WERI-Rb-1 (cell line): ENCODE results near the gene BTG2.

ENCODE experiments used
- DNase-seq: peaks from one replicate; pipeline ENCODE4 v3.0.0-alpha.2; 2020
- H3K27ac ChIP-seq: fragments of 250-450 bp; sonication (Bioruptor Pico); 2 replicates; pipeline ENCODE4 v1.5.1; 2020; ENCODE audit warnings: mild to moderate bottlenecking, moderate library complexity
- H3K27me3 ChIP-seq: fragments of 250-450 bp; sonication (Bioruptor Pico); 2 replicates; pipeline ENCODE4 v1.5.1; 2021; ENCODE audit warnings: mild to moderate bottlenecking, low read depth, moderate library complexity; ENCODE audit not compliant: insufficient read depth, severe bottlenecking
- H3K36me3 ChIP-seq: fragments of 250-450 bp; sonication (Bioruptor Pico); 2 replicates; pipeline ENCODE4 v1.5.1; 2020; ENCODE audit warnings: mild to moderate bottlenecking, moderate library complexity
- H3K4me3 ChIP-seq: 2 replicates; pipeline ENCODE4 v1.5.1; 2011; ENCODE audit warnings: low read depth, mild to moderate bottlenecking, control low read depth, low read length
- H3K9me3 ChIP-seq: fragments of 250-450 bp; sonication (Bioruptor Pico); 2 replicates; pipeline ENCODE4 v1.5.1; 2021; ENCODE audit warnings: mild to moderate bottlenecking, moderate library complexity; ENCODE audit not compliant: severe bottlenecking
- CTCF ChIP-seq: IDR thresholded peaks from 2 replicates; pipeline ENCODE4 v1.5.1; 2011; ENCODE audit warnings: low read depth, mild to moderate bottlenecking, control low read depth, inconsistent platforms, low read length

Gene BTG2

GRCh38 chr1:203322500-203323179 is 17.3 kb downstream of the BTG2 start:
- peak overlapping the region; percentile 3; the same call in 1 of the 2 replicates for H3K27ac ChIP-seq
- no peaks in the 10 kb centered on the region for H3K27me3 ChIP-seq
- no peaks in the 10 kb centered on the region for H3K36me3 ChIP-seq
- H3K9me3 ChIP-seq, result no peaks in the 10 kb centered on the region
- TF ChIP-seq CTCF, result no peak
- no peak overlapping the region for H3K4me3 ChIP-seq
- DNase-seq, result no peak

GRCh38 chr1:203323587-203323986 is 18.3 kb downstream of the BTG2 start:
- DNase-seq, result no peak
- H3K27me3 ChIP-seq, result no peaks in the 10 kb centered on the region
- no peak for TF ChIP-seq CTCF
- no peak overlapping the region for H3K4me3 ChIP-seq
- H3K27ac ChIP-seq, result peak overlapping the region; percentile 98
- H3K36me3 ChIP-seq, result no peaks in the 10 kb centered on the region
- H3K9me3 ChIP-seq, result no peaks in the 10 kb centered on the region

GRCh38 chr1:203324105-203325025 is 19.0 kb downstream of the BTG2 start:
- Histone ChIP-seq H3K27ac (peak overlapping the region; percentile 98), H3K36me3 (no peaks in the 10 kb centered on the region), H3K27me3 (no peaks in the 10 kb centered on the region), H3K4me3 (no peak overlapping the region), H3K9me3 (no peaks in the 10 kb centered on the region)
- no peak for DNase-seq
- TF ChIP-seq CTCF, result no peak

- peak; percentile 82 for DNase-seq
- Histone ChIP-seq H3K27ac (peak overlapping the region; percentile 98), H3K4me3 (peak overlapping the region; percentile 36), H3K9me3 (no peaks in the 10 kb centered on the region), H3K27me3 (no peaks in the 10 kb centered on the region), H3K36me3 (no peaks in the 10 kb centered on the region)
- TF ChIP-seq CTCF, result no peak
Measured at GRCh38 chr1:203325026-203325417, 19.7 kb downstream of the BTG2 start.

- Histone ChIP-seq H3K4me3 (peak overlapping the region; percentile 42), H3K9me3 (no peaks in the 10 kb centered on the region), H3K36me3 (no peaks in the 10 kb centered on the region), H3K27ac (peak overlapping the region; percentile 98), H3K27me3 (no peaks in the 10 kb centered on the region)
- no peak for TF ChIP-seq CTCF
- peak; percentile 99 for DNase-seq
Measured at GRCh38 chr1:203325418-203326091, 20.2 kb downstream of the BTG2 start.
